AG09319 (cell line): ENCODE data around the gene ATP5F1D.

Source experiments
- DNase-seq: peaks from one replicate; pipeline ENCODE4 v3.0.0-alpha.2; 2010; ENCODE audit warnings: low read depth; ENCODE audit errors: extremely low read depth
- TF ChIP-seq, protein P1 (sequence below): IDR thresholded peaks from 2 replicates; pipeline ENCODE4 v1.5.1; 2011; ENCODE audit warnings: low read depth, mild to moderate bottlenecking, inconsistent platforms, low read length, moderate library complexity

The ATP5F1D gene

DNA sequence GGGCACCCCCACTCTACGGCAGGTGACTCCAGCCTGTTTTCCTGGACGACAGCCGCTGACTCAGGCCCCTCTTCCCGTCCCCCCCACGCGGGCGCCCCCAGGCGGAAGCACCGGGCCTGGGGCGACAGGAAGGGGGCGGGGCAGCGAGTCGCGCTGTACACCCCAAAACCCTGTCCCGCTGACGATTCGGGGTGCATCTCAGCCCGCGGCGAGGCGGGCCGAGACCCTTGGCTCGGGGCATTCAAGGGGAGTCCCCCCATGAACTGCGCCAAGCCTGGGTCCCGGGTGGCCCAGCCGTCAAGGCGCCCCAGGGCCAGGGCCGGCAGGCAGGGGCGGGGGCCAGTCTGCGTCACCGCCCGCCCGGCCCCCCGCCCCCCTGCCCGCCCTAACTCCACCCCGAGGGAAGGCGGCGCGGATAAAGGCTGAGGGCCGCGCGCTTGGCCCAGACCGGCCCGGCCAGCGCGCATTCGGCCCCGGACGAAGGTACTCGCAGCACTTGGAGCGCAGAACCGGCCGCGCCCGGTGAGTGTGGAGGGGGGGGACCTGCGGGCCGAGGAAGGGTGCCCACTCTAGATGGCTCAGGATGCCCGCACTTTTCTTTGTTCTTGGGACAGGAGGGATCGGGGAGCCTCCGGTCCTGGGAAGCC lies 6.7 kb downstream of the ATP5F1D start, which contains the start of gene MIDN:
MIDN (plus strand) TSS at position 445 of the 647 bp plus-strand sequence. CDS start 1,714 bp downstream, outside the sequence.
- TF ChIP-seq, protein P1, sequence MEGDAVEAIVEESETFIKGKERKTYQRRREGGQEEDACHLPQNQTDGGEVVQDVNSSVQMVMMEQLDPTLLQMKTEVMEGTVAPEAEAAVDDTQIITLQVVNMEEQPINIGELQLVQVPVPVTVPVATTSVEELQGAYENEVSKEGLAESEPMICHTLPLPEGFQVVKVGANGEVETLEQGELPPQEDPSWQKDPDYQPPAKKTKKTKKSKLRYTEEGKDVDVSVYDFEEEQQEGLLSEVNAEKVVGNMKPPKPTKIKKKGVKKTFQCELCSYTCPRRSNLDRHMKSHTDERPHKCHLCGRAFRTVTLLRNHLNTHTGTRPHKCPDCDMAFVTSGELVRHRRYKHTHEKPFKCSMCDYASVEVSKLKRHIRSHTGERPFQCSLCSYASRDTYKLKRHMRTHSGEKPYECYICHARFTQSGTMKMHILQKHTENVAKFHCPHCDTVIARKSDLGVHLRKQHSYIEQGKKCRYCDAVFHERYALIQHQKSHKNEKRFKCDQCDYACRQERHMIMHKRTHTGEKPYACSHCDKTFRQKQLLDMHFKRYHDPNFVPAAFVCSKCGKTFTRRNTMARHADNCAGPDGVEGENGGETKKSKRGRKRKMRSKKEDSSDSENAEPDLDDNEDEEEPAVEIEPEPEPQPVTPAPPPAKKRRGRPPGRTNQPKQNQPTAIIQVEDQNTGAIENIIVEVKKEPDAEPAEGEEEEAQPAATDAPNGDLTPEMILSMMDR: peak; percentile 32
- peak; percentile 79 for DNase-seq

DNA sequence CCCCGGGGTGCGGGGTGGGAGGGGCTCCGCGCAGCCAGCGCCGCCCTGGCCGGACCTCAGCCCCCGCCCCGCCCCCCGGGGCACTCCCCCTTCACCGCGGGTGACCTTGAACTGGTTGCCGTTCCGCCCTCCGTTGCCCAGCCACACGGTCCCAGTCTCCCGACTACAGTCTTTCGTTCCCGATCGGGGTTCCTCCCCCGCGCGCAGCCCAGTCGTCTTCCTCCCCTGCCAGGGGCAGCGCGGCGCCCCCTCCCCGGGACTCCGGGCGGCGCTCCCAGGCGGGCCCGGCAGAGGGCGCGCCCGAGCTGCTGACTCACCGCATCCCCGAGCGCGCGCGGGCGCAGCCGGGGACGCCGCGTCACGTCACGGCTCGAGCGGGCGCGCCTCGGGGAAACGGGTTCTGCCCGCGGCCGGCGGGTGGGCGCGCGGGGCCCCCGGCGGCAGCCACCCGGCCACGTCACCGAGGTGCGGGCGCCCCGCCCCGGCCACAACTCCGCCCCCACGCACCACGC lies 7.3 kb downstream of the ATP5F1D start:
- TF ChIP-seq, protein P1: peak; percentile 21
- no peak for DNase-seq

DNA sequence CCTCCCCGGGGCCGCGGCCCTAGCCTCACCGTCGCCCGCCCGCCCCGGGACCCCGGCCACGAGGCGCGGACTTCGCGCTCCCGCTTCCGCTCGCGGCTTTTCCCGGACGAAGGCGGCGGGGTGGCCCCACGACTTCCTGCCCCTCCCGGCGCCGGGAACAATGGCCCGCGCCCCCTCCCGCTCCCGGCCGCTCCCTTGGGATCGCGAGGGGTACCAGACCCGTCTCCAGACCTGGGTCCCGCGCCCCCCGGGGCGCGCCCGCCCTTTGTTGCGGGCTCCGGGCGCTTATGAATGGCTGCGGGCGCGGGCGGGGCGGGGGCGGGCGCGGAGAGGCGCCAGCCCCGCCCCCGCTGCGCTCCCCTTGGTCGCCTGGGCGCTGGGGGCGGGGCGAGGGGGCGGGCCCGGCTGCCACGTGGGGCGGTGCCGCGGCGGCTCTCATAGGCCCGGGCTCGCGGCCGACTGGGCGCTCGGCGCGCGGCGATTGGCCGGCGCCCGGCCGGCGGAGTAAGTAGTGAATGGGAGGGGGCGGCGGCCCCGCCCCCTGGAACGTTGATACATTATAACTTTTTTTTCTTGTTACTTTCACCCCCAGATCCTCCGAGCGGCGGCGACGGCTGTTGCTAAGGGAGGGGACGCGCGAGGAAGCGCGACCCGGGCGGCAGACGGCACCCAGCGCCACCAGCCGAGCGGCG lies 7.9 kb downstream of the ATP5F1D start:
- peak; percentile 95 for DNase-seq
- TF ChIP-seq, protein P1: no peak

DNA sequence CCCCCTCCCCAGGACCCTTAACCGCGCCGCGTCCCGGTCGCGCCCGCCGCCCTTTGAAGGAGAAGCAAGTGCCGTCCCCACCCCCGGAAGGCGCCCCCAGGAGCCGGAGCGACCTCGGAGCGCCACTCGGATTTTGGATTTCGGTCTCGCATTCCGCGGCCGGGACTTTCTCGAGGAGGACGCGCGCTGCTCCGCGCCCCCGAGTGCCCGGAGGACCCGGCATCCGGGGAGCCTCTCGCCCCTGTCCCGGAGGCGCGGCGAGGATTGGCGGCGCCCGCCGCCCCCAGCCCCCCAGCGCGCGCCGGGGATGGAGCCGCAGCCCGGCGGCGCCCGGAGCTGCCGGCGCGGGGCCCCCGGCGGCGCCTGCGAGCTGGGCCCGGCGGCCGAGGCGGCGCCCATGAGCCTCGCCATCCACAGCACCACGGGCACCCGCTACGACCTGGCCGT lies 8.5 kb downstream of the ATP5F1D start:
- no peak for DNase-seq
- TF ChIP-seq, protein P1: no peak

- TF ChIP-seq, protein P1: no peak
- DNase-seq: no peak
Observed at GRCh38 chr19:1250437-1251260, 9.1 kb downstream of the ATP5F1D start.

- no peak for DNase-seq
Observed at GRCh38 chr19:1251330-1252220, 10.0 kb downstream of the ATP5F1D start.

More at GRCh38 chr19:1251330-1252220, 10.0 kb downstream of the ATP5F1D start:
- TF ChIP-seq, protein P1: no peak
